DND-41 (cell line): ENCODE data around the gene C9orf50.

Experiments
- ATAC-seq: fragments of 200-7000 bp; cut with Tn5 transposase; 3 replicates; pipeline ENCODE4 v1.9.1; 2021; ENCODE audit warnings: low read depth; ENCODE audit not compliant: insufficient read depth
- DNase-seq: peaks from one replicate; pipeline ENCODE4 v3.0.0-alpha.2; 2020
- H2AFZ ChIP-seq: 2 replicates; pipeline ENCODE4 v1.6.0; 2012; ENCODE audit warnings: low read depth, low read length
- H3K27ac ChIP-seq: 2 replicates; pipeline ENCODE4 v1.5.1; 2012; ENCODE audit warnings: low read length, inconsistent platforms
- H3K27me3 ChIP-seq: fragments of 200-600 bp; sonication (generic); 2 replicates; pipeline ENCODE4 v1.6.0; 2012; ENCODE audit warnings: low read length, mild to moderate bottlenecking, inconsistent platforms; ENCODE audit not compliant: insufficient read depth, poor library complexity
- H3K36me3 ChIP-seq: 2 replicates; pipeline ENCODE4 v1.5.1; 2012; ENCODE audit warnings: low read length, inconsistent platforms; ENCODE audit not compliant: insufficient read depth
- H3K4me1 ChIP-seq: 2 replicates; pipeline ENCODE4 v1.5.1; 2012; ENCODE audit warnings: mild to moderate bottlenecking, low read length; ENCODE audit not compliant: insufficient read depth
- H3K4me2 ChIP-seq: 2 replicates; pipeline ENCODE4 v1.6.0; 2012; ENCODE audit warnings: mild to moderate bottlenecking, moderate library complexity, low read length, inconsistent platforms; ENCODE audit not compliant: insufficient read depth
- H3K4me3 ChIP-seq, 2 experiments: fragments of 200-600 bp in 1 of 2; shearing (Covaris generic) in 1 of 2; 2 replicates each; pipeline ENCODE4 v1.5.1; 2012 to 2016; ENCODE audit warnings: inconsistent platforms in 2 of 2, low read length in 2 of 2, mild to moderate bottlenecking in 2 of 2, low read depth in 1 of 2, moderate library complexity in 1 of 2
- H3K79me2 ChIP-seq: 2 replicates; pipeline ENCODE4 v1.6.0; 2012; ENCODE audit warnings: low read length, inconsistent platforms; ENCODE audit not compliant: insufficient read depth
- H3K9ac ChIP-seq: 2 replicates; pipeline ENCODE4 v1.6.0; 2012; ENCODE audit warnings: low read depth, mild to moderate bottlenecking, inconsistent platforms, low read length, moderate library complexity
- H3K9me3 ChIP-seq: 2 replicates; pipeline ENCODE4 v1.5.1; 2012; ENCODE audit warnings: low read length, moderate library complexity, mild to moderate bottlenecking, inconsistent platforms; ENCODE audit not compliant: insufficient read depth, severe bottlenecking
- H4K20me1 ChIP-seq: 2 replicates; pipeline ENCODE4 v1.6.0; 2012; ENCODE audit warnings: low read length; ENCODE audit not compliant: insufficient read depth
- EZH2 ChIP-seq: IDR thresholded peaks from 3 replicates; pipeline ENCODE4 v1.6.1; 2012; ENCODE audit warnings: borderline replicate concordance, low read depth, mild to moderate bottlenecking, moderate library complexity, low read length, inconsistent platforms; ENCODE audit not compliant: severe bottlenecking
- TF ChIP-seq, protein P1 (sequence below): IDR thresholded peaks from 2 replicates; pipeline ENCODE4 v1.5.1; 2012; ENCODE audit warnings: borderline replicate concordance, low read length, moderate library complexity, mild to moderate bottlenecking; ENCODE audit not compliant: poor library complexity, severe bottlenecking; ENCODE audit errors: extremely low read depth

Gene C9orf50

DNA sequence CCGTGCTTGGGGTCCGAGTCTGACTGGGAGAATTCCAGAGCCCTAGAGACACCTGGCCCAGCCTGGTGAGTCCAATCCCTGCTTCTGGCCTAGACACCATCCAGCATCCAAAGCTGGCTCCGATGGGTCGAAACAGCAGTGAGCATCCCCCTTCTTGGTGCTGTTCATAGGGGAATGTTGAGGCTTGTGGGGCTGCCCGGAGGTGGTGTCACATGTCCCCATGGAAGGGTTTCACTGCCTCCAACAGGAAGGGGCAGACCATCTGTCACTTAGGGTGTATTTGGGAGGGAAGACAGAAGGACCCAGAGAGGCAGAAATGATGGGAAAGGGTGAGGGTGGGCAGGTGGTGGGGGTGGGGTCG, 13.9 kb downstream of the C9orf50 start:
- H3K27me3 ChIP-seq = no peaks in the 10 kb centered on the region
- H3K79me2 ChIP-seq = no peaks in the 10 kb centered on the region
- DNase-seq = no peak
- H4K20me1 ChIP-seq = no peaks in the 10 kb centered on the region
- H3K4me2 ChIP-seq = no peak overlapping the region
- no peak overlapping the region for H3K27ac ChIP-seq
- H2AFZ ChIP-seq = no peak overlapping the region
- H3K9ac ChIP-seq = no peak overlapping the region
- H3K9me3 ChIP-seq = no peaks in the 10 kb centered on the region
- TF ChIP-seq, protein P1, sequence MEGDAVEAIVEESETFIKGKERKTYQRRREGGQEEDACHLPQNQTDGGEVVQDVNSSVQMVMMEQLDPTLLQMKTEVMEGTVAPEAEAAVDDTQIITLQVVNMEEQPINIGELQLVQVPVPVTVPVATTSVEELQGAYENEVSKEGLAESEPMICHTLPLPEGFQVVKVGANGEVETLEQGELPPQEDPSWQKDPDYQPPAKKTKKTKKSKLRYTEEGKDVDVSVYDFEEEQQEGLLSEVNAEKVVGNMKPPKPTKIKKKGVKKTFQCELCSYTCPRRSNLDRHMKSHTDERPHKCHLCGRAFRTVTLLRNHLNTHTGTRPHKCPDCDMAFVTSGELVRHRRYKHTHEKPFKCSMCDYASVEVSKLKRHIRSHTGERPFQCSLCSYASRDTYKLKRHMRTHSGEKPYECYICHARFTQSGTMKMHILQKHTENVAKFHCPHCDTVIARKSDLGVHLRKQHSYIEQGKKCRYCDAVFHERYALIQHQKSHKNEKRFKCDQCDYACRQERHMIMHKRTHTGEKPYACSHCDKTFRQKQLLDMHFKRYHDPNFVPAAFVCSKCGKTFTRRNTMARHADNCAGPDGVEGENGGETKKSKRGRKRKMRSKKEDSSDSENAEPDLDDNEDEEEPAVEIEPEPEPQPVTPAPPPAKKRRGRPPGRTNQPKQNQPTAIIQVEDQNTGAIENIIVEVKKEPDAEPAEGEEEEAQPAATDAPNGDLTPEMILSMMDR = no peak
- no peak for TF ChIP-seq EZH2
- H3K4me1 ChIP-seq = peaks cover 20% of the 10 kb centered on the region
- H3K4me3 ChIP-seq = no peak overlapping the region
- ATAC-seq = no peak
- H3K36me3 ChIP-seq = no peaks in the 10 kb centered on the region

DNA sequence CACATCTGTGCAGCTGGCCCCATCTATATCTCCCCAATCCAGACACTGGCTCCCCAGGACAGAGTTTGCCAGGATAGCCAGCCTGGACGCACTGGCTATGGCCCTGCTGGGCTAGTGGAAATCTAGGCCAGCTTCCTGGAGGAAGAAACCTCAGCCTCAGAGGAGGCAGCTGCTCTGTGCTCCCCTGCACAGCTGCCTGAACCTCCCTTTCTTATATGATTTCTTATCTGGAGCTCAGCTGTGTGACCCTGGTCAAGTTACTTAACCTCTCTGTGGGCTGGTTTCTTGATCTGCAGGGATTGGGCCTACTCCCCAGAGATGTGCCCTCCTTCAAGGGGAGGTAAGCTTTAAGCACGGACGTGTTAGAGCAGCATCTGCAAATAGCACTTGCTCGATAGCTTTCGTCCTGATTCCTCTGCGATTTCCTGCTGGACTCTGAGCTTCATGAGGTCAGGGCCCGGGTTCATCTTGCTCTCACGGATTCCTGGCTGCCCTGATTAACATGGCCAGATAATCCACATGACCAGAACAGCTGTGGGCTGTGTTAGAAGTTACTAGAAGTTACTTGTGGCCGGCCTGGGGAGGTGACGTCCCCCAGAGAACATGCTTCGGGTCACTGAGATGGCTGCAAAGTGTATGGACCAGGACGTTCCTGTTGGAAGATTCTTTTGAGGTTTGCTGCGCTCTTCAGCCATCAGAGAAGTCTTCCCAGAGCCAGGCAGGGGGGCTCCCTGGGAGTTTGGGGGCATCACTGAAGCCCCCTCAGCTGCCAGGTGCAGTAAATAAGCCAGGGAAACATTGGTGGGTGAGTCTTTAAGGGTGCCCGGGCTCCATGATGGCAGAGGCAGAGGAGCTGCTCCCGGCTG, 14.5 kb downstream of the C9orf50 start:
- Histone ChIP-seq H3K79me2 (no peaks in the 10 kb centered on the region), H3K4me1 (peaks cover 19% of the 10 kb centered on the region), H3K4me3 (no peak overlapping the region), H3K36me3 (no peaks in the 10 kb centered on the region), H3K27ac (no peak overlapping the region), H4K20me1 (no peaks in the 10 kb centered on the region), H2AFZ (no peak overlapping the region), H3K9me3 (no peaks in the 10 kb centered on the region), H3K27me3 (no peaks in the 10 kb centered on the region), H3K4me2 (no peak overlapping the region), H3K9ac (no peak overlapping the region)
- no peak for TF ChIP-seq EZH2
- TF ChIP-seq, protein P1 = no peak
- ATAC-seq (no peak), DNase-seq (no peak)

DNA sequence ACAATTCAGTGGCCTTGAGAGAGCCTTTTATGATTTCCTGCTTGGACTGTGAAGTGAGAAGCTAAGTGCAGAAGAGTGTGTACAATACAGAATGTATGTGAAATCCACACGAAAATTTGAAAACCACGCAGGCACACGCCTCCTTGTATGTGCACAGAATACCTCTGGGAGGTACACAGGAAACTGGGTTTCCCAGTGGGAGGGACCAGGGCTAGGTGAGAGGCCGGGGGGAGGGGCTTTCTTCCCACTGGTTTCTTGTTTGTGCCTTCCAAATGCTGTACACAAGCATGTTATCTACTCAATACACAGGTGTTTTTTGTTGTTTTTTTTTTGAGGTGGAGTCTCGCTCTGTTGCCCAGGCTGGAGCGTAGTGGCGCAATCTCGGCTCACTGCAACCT, 16.1 kb downstream of the C9orf50 start:
- Histone ChIP-seq H4K20me1 (no peaks in the 10 kb centered on the region), H3K79me2 (no peaks in the 10 kb centered on the region), H3K4me3 (no peak overlapping the region), H2AFZ (no peak overlapping the region), H3K27ac (no peak overlapping the region), H3K9ac (no peak overlapping the region), H3K4me2 (no peak overlapping the region), H3K9me3 (no peaks in the 10 kb centered on the region), H3K4me1 (peaks cover 9% of the 10 kb centered on the region), H3K27me3 (no peaks in the 10 kb centered on the region), H3K36me3 (no peaks in the 10 kb centered on the region)
- DNase-seq = no peak
- TF ChIP-seq, protein P1 = no peak
- no peak for TF ChIP-seq EZH2
- no peak for ATAC-seq
